CD4-positive, alpha-beta T cell treated with Interferon alpha-2 for 1 hour (primary cell): Measurements from ENCODE around the gene RNF121.
"Not testable (repeated sequence)": the region's sequence is repeated elsewhere in the genome, so short reads cannot be mapped to it uniquely, and the experiment has no call there.

Source experiments
- DNase-seq, 2 donors: peaks; one replicate each; pipeline ENCODE4 v3.0.0-alpha.2; 2020 to 2022

Gene RNF121

DNA sequence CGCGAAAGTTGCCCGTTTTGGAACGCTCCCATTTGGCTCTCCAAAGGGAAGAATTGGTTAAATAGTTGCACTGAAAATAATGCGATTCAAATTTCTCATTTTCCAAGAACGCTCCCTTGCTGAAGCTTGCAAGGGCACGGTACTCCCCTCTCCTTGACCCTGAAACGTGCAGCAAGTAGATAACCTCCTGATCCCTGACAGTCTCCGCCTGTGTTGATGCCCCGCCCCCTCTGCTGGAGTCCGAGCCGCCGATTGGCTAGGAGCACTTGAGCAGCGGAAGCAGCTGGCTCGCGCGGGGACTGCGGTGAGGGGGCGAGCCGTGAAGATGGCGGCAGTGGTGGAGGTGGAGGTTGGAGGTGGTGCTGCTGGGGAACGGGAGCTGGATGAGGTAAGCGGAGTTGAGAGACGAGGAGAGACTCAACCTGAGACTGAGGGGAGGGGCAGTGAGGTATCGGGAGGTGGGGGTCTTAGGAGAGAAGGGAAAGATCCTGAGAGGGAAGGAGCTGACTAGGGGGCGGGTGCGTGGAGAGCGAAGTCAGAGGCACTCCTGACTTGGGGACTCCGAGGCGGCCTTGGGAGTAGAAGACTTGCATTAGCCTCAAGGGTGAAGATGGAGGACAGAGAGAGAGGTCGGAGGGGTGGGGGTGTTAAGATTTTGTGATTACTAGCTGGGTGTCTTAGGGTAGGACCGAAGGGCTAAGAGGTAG is at the start of gene RNF121:
RNF121 (plus strand) TSS at position 310 of the 707 bp plus-strand sequence; CDS start at position 326, 16 bp downstream.
- peak; percentile 95 to 97 for DNase-seq

DNA sequence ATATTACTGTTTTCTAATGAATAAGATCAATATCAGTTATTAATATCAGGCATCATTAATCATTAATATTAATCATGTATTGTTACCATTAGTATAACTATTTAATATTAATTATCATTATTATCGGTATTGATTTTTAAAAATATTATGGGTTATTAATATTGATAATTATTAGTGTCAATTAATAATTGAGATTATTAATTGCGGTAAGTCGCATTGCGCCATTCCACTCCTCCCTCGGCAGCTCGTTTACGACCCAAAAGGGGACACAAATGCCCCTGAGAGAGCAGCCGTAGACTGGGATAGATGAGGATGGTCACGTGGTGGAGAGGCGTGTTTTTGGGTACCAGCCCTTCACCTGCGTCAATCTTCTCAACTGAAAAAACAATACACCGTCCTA is 43.0 kb upstream of the RNF121 start:
- not testable (repeated sequence) for DNase-seq

DNA sequence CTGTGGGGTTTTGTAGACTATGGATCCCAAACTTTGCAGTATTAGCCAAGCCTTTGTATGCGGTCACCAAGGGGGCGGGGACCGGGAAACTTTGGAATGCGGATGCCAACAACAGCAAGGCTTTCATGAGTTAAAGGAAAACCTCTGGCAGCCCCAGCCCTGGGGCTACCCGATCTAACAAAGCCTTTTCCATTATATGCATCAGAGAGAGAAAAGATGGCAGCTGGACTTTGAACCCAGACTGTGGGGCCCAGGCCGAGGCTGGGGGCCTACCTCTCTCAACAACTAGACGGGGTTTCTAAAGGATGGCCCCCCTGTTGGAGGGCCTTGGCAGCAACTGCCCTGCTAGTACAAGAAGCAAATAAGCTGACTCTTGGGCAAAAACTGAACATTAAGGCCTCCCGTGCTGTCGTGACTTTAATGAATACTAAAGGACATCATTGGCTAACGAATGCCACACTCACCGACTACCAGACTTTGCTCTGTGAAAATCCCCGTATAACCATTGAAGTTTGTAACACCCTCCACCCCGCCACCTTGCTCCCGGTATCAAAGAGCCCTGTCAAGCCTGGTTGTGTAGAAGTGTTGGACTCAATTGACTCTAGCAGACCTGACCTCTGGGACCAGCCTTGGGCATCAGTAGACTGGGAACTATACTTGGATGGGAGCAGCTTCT is 40.4 kb upstream of the RNF121 start:
- DNase-seq, result not testable (repeated sequence)

DNA sequence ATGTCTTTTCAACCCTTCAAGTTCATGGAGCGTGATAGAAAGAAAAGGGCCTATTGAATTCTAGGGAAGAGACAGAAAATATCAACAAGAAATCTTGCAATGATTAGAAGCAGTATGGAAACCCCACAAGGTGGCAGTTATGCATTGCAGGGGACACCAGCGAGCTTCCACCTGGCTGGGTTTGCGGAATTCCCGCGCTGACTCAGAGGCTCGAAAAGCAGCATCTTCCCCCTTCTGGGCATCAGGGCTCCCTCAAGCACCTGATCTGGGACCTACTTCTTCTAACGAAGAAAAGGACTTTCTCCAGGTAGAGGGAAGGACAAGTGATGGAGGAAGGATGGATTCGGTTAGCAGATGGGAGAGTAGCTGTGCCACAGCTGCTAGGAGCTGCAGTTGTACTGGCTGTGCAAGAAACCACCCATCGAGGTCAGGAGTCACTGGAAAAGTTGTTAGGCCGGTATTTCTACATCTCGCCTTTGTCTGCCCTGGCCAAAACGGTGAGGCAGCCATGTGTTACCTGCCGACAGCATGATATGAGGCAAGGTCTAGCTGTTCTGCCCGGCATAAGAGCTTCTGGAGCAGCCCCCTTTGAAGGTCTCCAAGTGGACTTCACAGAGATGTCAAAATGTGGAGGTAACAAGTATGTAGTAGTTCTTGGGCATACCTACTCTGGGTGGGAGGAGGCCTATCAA is 39.5 kb upstream of the RNF121 start:
- DNase-seq, result not testable (repeated sequence)

DNA sequence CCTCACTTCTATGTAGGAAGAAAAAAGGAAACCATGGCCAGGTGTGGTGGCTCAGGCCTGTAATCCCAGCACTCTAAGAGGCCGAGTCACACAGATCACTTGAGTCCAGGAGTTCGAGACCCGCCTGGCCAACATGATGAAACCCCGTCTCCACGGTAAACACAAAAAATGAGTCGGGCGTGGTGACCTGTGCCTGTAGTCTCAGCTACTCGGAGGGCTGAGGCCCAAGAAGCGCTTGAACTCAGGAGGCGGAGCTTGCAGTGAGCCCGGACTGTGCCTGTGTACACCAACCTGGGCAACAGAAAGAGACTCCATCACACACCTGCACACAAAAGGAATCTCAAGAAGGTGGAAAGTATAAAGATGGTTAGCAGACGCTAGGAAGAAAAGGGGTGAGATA is 32.9 kb upstream of the RNF121 start:
- no peak for DNase-seq

DNA sequence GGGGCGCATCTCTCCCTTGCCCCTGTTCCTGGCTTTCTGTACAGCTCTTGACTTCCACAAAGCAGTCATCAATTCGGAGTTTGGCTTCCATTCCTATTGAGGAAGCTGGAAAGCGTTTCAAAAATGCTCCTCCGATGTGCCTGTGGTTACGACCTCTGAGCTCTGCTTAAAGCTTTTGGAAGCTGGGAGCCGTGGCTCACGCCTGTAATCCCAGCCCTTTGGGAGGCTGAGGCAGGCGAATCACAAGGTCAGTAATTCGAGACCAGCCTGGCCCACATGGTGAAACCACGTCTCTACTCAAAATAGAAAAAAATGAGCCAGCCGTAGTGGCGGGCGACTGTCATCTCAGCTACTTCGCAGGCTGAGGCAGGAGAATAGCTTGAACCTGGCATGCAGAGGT is 27.7 kb upstream of the RNF121 start:
- DNase-seq, result not testable (repeated sequence)

DNA sequence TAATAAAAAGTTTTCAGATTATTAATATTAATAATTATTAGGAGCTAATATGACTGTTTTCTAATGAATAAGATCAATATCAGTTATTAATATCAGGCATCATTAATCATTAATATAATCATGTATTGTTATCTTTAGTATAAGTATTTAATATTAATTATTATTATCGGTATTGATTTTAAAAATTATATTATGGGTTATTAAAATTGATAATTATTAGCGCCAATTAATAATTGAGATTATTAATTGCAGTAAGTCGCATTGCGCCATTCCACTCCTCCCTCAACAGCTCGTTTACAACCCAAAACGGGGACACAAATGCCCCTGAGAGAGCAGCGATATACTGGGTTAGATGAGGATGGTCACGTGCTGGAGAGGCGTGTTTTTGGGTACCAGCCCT is 20.6 kb upstream of the RNF121 start:
- no peak for DNase-seq

DNA sequence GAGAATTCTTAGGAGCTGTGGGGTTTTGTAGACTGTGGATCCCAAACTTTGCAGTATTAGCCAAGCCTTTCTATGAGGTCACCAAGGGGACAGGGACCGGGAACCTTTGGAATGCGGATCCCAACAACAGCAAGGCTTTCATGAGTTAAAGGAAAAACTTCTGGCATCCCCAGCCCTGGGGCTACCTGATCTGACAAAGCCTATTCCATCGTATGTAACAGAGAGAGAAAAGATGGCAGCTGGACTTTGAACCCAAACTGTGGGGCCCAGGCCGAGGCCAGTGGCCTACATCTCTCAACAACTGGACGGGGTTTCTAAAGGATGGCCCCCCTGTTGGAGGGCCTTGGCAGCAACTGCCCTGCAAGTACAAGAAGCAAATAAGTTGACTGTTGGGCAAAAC is 18.1 kb upstream of the RNF121 start:
- DNase-seq, result not testable (repeated sequence)

DNA sequence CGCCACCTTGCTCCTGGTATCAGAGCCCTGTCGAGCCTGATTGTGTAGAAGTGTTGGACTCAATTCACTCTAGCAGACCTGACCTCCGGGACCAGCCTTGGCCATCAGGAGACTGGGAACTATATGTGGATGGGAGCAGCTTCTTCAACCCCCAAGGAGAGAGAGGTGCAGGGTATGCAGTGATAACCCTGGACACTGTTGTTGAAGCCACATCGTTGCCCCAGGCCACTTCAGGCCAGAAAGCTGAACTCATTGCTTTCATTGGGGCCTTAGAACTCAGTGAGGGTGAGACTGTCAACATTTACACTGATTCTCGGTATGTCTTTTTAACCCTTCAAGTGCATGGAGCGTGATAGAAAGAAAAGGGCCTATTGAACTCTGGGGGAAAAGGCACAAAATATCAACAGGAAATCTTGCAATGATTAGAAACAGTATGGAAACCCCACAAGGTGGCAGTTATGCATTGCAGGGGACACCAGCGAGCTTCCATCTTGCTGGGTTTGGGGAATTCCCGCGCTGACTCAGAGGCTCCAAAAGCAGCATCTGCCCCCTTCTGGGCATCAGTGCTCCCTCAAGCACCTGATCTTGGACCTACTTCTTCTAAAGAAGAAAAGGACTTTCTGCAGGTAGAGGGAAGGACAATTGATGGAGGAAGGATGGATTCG is 17.4 kb upstream of the RNF121 start:
- DNase-seq, result peak; percentile 4 to 9

DNA sequence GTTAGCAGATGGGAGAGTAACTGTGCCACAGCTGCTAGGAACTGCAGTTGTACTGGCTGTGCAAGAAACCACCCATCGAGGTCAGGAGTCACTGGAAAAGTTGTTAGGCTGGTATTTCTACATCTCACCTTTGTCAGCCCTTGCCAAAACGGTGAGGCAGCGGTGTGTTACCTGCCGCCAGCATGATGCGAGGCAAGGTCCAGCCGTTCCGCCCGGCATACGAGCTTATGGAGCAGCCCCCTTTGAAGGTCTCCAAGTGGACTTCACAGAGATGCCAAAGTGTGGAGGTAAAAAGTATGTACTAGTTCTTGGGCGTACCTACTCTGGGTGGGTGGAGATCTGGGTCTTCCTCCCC is 16.9 kb upstream of the RNF121 start:
- not testable (repeated sequence) for DNase-seq

DNA sequence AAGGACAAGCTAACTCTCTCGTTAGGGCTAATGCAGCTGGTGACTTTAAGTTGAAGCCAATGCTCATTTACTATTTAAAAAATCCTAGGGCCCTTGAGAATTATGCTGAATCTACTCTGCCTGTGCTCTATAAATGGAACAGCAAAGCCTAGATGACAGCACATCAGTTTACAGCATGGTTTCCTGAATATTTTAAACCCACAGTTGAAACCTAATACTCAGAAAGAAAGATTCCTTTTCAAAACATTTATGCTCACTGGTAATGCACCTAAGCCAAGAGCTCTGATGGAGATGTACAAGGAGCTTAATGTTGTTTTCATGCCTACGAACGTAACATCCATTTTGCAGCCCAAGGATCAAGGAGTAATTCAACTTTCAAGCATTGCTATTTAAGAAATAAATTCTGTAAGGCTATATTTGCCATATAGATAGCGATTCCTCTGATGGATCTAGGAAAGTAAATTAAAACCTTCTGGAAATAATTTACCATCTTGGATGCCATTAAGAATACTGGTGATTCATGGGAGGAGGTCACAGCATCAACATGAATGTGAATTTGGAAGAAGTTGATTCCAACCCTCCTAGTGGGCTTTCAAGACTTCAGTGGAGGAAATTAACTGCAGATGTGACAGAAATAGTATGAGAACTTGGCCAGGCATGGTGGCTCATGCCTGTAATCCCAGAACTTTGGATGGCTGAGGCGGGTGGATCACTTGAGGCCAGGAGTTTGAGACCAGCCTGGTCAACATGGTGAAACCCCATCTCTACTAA is 14.9 kb upstream of the RNF121 start:
- DNase-seq, result no peak

DNA sequence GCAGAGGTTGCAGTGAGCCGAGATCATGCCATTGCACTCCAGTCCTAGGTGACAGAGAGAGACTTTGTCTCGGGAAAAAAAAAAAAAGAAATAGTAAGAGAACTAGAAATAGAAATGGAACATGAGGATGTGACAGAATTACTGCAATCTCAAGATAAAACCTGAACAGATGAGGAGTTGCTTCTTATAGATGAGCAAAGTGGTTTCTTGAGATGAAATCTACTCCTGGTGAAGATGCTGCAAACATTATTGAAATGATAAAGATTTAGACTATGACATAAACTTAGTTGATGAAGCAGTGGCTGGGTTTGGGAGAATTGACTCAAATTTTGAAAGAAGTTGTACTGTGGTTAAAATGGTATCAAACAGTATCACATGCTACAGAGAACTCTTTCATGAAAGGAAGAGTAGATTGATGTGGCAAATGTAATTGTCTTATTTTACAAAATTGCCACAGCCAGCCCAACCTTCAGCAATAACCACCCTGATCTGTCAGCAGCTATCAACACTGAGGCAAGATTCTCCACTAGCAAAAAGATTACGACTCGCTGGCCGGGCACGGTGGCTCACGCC is 14.1 kb upstream of the RNF121 start:
- no peak for DNase-seq

DNA sequence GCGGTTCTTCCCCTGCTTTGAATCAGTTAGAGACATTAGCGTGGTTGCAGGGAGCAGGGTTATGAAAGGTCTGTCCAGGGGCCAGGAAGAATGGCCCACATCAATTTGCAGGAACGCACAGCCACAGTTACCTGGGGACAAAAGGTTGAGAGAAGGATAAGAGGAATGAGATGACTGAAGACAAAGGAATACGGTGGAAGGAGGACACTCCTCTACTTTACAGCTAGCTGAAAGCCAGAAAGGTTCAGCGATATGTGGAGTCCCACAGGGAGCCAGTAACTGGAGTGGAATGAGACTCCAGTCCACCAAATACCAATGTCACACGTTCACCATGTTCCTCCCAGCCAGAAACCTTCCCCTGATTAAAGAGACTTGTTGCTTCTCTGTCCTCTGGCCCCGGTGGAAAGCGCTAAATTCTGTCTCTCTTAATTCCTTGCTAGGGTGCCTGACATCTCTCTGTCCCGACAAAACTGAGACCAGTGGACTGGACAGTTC is 11.2 kb upstream of the RNF121 start:
- no peak for DNase-seq

DNA sequence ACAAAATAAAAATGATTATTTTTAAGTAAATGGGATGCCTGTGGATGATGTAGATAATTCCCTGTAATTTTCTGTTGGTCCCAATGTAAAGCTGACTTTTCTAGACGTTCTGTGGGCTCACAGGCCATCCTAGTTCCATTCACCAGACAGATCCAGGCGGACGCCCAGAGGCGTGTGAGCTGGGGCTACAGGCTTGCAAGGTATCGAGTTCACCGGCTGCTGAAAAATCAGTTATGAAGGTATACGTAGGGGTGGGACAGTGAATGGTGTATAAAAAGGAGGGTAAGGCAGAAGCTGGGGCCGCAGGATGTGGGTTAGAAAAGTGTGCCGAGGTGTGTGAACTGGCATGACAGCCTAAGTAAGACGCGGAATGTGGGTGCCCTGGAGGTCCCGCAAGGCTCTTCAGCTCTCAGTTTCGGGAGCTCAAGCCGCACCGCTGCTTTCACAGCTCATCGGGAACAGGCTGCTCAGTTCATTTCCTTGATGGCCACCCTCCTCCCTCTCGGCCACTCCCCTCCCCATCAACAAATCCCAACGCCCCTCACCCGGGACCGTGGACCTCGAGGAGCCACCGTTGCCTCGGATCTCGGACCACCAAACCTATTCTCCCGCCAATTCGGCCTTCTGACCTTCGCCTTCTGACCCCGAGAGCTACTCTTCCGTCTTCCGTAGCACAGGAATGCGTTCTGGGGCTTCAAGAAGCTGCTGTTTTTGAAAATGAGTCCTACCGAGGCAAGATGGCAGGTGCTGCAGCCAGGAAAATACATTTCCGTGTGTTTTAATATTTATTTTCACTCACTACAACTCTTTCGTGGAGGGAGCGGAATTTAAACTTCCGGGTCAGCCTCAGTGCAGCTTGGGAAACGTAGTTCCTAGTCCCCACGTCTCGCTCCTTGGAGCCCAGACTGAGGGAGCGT is 768 bp upstream of the RNF121 start, which contains the start of gene XNDC1N:
XNDC1N (minus strand) TSS at position 775 of the 917 bp plus-strand sequence. CDS start 5,241 bp downstream, outside the sequence.
- DNase-seq, result peak; percentile 76 to 86

DNA sequence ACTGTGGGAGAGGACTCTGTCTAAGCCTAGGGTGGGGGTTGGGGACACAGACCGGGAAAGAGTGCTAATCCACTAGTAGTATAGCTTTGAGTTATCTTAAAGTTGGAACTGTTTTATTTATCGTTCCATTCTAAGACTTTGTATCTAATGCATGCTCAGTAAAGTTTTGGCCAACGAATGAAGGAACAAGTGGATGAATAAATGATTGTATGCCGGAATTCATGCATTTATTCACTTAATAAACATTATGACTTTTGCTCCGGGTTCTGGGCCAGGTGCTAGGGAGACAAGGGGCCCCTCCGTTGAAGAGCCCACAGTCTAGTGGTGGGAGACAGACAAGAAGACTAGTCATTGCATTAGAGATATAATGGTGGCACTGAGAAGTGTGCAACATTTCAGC is 645 bp downstream of the RNF121 start:
- DNase-seq, result no peak

DNA sequence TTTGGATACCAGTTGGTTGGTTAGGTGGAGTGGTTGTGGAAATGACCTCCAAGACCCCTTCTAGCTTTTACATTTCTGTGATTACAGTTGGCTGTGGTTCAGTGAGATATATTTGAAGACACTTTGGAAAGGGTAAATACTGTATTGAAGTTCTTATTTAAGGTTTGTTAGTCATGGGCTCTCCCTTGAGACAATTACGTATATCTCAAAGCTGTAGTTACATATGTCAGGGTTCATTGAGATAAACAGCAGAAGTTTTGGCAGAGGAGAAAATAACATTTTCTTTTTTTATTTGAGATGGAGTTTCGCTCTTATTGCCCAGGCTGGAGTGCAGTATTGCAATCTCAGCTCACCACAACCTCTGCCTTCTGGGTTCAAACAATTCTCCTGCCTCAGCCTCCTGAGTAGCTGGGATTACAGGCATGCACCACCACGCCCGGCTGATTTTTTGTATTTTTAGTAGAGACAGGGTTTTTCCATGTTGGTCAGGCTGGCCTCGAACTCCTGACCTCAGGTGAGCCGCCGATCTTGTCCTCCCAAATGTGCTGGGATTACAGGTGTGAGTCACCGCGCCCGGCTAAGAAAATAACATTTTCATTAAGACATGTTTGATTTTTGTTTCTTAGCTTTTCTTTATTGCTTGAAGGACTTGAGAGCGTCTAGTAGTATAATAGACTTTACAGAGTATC is 1.9 kb downstream of the RNF121 start:
- DNase-seq, result no peak

DNA sequence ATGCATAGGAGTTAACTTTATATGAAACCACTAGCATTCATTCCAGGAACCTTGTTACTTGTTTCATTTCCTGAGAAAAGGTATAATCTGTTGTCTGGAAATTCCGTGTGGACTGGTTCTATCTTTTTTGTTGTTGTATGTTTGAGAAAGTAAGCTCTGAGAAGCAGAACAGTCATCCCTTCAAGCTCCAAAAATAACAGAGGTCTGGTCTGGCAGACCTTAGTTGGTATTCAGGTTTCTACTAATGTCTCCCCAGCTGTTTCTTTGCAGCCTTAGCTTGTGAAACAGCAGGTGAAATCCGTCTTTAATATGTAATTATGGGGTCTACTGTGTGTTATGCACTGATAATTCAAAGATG is 2.4 kb downstream of the RNF121 start:
- no peak for DNase-seq

DNA sequence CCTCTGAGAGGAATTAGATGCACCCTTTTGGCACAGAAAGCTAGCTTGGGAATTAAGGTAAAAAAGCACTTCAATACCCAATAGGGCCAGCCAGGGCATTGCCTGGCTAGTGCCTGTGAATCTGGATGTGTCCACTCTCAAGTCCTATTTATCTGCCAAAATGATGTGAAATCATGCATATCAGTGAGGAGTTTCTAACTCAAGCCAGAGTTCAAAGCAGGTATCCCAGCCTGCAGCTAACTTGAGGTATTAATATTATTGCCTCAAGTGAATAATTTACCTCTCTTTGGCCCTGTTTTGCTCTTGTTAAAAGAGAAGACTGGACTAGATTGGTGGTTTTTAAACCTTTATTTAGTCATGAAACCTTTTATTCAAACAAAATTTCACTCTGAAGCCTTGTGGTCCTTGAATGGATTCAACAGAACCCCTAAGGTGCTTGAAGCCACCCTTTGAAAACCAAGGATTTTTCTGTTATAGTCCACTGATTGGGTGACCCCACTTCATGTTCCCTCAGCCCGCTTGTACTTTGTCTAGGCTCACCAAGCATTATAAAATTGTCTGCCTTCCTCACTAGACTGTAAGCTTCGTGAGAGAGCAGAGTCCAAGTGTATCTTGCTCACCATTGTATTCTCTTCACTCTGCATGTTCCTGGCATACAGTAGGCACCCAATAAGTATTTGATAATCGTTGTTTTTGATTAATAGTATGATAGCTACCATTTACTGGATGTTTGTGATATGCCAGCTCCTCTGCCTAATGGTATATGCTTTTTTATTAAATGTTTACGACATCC is 4.5 kb downstream of the RNF121 start:
- no peak for DNase-seq

DNA sequence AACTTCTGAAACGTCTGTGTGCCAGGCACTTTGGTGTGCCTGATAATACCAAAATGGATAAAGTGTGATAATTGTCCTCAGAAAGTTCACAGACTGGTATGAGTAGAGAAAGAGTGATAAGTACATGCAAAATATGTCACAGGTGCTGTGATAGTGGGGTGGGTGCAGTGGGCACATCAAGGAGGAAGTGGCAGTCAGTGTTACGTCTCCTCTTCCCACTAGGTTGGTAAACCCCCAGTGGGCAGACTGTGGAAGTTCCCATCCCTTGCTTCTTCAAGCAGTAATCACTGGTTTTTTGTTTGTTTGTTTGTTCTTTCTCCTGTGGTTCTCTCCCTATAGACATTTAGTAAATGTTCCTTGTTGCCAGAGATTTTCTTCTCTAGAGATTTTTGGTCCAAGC is 5.4 kb downstream of the RNF121 start:
- DNase-seq, result peak; percentile 1 to 10
